ENCODE results near the gene UBQLNL. TPM values are rescaled to one million over a fixed set of nuclear protein-coding genes. Genes with fewer than 3 reads are reported as not detected.

UBQLNL gene
- total RNA-seq, 1 donor from 2014 or later: 0.09 TPM

- DNase-seq (ENCODE audit: low read depth, low spot score): no peak
- Mint-ChIP-seq H3K4me3 (no peak overlapping the region), H3K36me3 (ENCODE audit: low read depth) (no peaks in the 10 kb centered on the region), H3K27ac (ENCODE audit: unreplicated experiment) (no peak overlapping the region), H3K4me1 (no peaks in the 10 kb centered on the region), H3K9me3 (no peaks in the 10 kb centered on the region), H3K27me3 (ENCODE audit: low read depth) (peaks cover 10% of the 10 kb centered on the region)
- TF ChIP-seq, protein P1, sequence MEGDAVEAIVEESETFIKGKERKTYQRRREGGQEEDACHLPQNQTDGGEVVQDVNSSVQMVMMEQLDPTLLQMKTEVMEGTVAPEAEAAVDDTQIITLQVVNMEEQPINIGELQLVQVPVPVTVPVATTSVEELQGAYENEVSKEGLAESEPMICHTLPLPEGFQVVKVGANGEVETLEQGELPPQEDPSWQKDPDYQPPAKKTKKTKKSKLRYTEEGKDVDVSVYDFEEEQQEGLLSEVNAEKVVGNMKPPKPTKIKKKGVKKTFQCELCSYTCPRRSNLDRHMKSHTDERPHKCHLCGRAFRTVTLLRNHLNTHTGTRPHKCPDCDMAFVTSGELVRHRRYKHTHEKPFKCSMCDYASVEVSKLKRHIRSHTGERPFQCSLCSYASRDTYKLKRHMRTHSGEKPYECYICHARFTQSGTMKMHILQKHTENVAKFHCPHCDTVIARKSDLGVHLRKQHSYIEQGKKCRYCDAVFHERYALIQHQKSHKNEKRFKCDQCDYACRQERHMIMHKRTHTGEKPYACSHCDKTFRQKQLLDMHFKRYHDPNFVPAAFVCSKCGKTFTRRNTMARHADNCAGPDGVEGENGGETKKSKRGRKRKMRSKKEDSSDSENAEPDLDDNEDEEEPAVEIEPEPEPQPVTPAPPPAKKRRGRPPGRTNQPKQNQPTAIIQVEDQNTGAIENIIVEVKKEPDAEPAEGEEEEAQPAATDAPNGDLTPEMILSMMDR (conservative IDR thresholded peaks at IDR 0.05): no peak
Measured at GRCh38 chr11:5550440-5551095, 34.1 kb upstream of the UBQLNL start.

- H3K27me3 Mint-ChIP-seq (ENCODE audit: low read depth): no peaks in the 10 kb centered on the region
- DNase-seq (ENCODE audit: low read depth, low spot score): no peak
- TF ChIP-seq, protein P1 (conservative IDR thresholded peaks at IDR 0.05): no peak
Measured at GRCh38 chr11:5548440-5548839, 31.9 kb upstream of the UBQLNL start, which contains the start of gene OR52H1. TSS of gene OR52H1 (minus strand) at chr11:5548540. CDS start at chr11:5545505, 3,035 bp downstream.

GRCh38 chr11:5547982-5548381, 31.5 kb upstream of the UBQLNL start:
- no peak overlapping the region for H3K27ac Mint-ChIP-seq (ENCODE audit: unreplicated experiment)
- no peaks in the 10 kb centered on the region for H3K36me3 Mint-ChIP-seq (ENCODE audit: low read depth)
- TF ChIP-seq, protein P1 (conservative IDR thresholded peaks at IDR 0.05): no peak
- no peaks in the 10 kb centered on the region for H3K9me3 Mint-ChIP-seq
- H3K4me3 Mint-ChIP-seq: no peak overlapping the region
- no peak for DNase-seq (ENCODE audit: low read depth, low spot score)
- H3K27me3 Mint-ChIP-seq (ENCODE audit: low read depth): no peaks in the 10 kb centered on the region
- H3K4me1 Mint-ChIP-seq: no peaks in the 10 kb centered on the region

More at GRCh38 chr11:5548440-5548839, 31.9 kb upstream of the UBQLNL start, which contains the start of gene OR52H1:
- Mint-ChIP-seq H3K9me3 (no peaks in the 10 kb centered on the region), H3K4me3 (no peak within 1 kb of the TSS), H3K27ac (ENCODE audit: unreplicated experiment) (no peak within 1 kb of the TSS), H3K4me1 (no peaks in the 10 kb centered on the region), H3K36me3 (ENCODE audit: low read depth) (no peaks in the 10 kb centered on the region)

- no peak for DNase-seq (ENCODE audit: low read depth, low spot score)
- no peak overlapping the region for H3K4me3 Mint-ChIP-seq
- TF ChIP-seq, protein P1 (conservative IDR thresholded peaks at IDR 0.05): no peak
- no peaks in the 10 kb centered on the region for H3K36me3 Mint-ChIP-seq (ENCODE audit: low read depth)
- H3K27me3 Mint-ChIP-seq (ENCODE audit: low read depth): no peaks in the 10 kb centered on the region
- H3K9me3 Mint-ChIP-seq: no peaks in the 10 kb centered on the region
- no peak overlapping the region for H3K27ac Mint-ChIP-seq (ENCODE audit: unreplicated experiment)
- no peaks in the 10 kb centered on the region for H3K4me1 Mint-ChIP-seq
Measured at GRCh38 chr11:5546457-5546856, 30.0 kb upstream of the UBQLNL start.

GRCh38 chr11:5541427-5541826, 24.9 kb upstream of the UBQLNL start:
- Mint-ChIP-seq H3K4me1 (no peaks in the 10 kb centered on the region), H3K4me3 (no peak overlapping the region), H3K36me3 (ENCODE audit: low read depth) (no peaks in the 10 kb centered on the region), H3K9me3 (peaks cover 3% of the 10 kb centered on the region), H3K27me3 (ENCODE audit: low read depth) (no peaks in the 10 kb centered on the region), H3K27ac (ENCODE audit: unreplicated experiment) (no peak overlapping the region)
- no peak for DNase-seq (ENCODE audit: low read depth, low spot score)
- TF ChIP-seq, protein P1 (conservative IDR thresholded peaks at IDR 0.05): no peak
